Measurements from ENCODE around the gene IPP.
"Not testable (repeated sequence)": the region's sequence is repeated elsewhere in the genome, so short reads cannot be mapped to it uniquely, and the experiment has no call there.

IPP gene

DNA sequence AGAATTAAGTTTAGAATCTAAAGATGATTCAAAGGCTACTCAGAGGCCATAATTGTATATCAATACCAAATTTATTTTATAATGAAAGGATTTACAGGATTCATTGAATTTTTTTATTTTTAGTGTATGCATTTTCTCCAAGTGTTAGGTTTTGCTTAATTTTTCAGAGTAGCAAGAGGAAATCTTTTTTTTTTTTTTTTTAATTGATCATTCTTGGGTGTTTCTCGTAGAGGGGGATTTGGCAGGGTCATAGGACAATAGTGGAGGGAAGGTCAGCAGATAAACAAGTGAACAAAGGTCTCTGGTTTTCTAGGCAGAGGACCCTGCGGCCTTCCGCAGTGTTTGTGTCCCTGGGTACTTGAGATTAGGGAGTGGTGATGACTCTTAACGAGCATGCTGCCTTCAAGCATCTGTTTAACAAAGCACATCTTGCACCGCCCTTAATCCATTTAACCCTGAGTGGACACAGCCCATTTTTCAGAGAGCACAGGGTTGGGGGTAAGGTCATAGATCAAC is 10.8 kb downstream of the IPP start:
- not testable (repeated sequence) for DNase-seq (ENCODE audit: low spot score)

DNA sequence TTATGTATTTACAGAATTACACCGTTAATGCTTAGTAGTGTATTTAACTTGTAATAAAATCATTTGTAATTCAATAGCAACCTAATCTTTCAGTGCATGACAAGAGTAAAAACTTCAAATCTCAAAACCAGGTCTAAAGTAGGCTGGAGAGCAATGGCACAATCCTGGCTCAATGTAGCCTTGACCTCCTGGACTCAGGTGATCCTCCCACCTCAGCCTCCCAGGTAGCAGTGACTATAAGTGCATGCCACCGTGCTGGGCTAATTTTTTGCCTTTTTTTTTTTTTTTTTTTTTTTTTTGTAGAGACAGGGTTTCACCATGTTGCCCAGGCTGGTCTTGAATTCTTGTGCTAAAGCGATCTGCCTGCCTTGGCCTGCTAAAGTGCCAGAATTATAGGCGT is 11.3 kb downstream of the IPP start:
- no peak for DNase-seq (ENCODE audit: low spot score)

- no peak for DNase-seq (ENCODE audit: low spot score)
Observed at GRCh38 chr1:45730780-45731319, 19.6 kb downstream of the IPP start.

DNA sequence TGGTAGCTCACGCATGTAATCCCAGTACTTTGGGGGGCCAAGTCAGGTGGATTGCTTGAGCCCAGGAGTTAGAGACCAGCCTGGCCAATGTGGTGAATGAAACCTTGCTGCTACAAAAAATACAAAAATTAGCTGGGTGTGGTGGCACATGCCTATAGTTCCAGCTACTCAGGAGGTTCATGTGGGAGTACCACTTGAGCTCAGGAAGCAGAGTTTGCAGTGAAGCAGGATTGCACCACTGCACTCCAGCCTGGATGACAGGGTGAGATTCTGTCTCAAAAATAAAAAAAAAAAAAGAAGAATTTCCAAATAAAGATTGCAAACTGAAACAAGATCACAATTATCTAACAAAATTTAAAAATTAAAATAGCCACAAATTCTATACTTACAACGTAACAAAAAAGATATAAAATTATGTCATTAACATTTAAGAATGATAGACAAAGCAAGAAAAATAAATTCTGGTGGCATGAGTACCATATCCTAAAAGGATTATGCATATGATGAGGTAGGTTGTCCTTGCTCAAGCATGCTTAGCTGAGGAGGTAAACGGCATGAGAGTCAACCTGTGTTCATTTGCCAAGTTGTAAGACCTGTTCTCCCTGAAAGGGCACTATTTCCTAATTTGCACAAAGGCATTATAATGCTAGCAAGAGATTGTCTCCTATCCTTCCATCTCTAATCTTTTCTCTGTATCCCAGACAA is 20.2 kb downstream of the IPP start:
- DNase-seq (ENCODE audit: low spot score): no peak

GRCh38 chr1:45726007-45726406 is 24.4 kb downstream of the IPP start:
- DNase-seq (ENCODE audit: low spot score): not testable (repeated sequence)

GRCh38 chr1:45723248-45723930 is 27.1 kb downstream of the IPP start:
- no peak for DNase-seq (ENCODE audit: low spot score)

- no peak for DNase-seq (ENCODE audit: low spot score)
Observed at GRCh38 chr1:45722809-45723208, 27.6 kb downstream of the IPP start.

GRCh38 chr1:45721207-45721606 is 29.2 kb downstream of the IPP start:
- DNase-seq (ENCODE audit: low spot score): no peak

GRCh38 chr1:45718289-45718688 is 32.2 kb downstream of the IPP start:
- DNase-seq (ENCODE audit: low spot score): no peak

DNA sequence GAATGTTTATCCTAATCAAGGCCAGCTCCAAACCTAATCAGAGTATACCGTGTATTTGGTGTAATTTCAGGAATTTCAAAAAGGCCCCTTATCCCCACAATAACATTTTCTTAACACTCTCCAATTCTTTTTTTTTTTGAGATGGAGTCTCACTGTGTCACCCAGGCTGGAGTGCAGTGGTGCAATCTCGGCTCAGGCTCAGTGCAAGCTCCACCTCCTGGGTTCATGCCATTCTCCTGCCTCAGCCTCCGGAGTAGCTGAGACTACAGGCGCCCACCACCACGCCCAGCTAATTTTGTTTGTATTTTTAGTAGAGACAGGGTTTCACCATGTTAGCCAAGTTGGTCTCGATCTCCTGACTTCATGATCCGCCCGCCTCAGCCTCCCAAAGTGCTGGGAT is 33.1 kb downstream of the IPP start:
- DNase-seq (ENCODE audit: low spot score): not testable (repeated sequence)

- no peak for DNase-seq (ENCODE audit: low spot score)
Observed at GRCh38 chr1:45716700-45717099, 33.8 kb downstream of the IPP start.

- DNase-seq (ENCODE audit: low spot score): no peak
Observed at GRCh38 chr1:45713711-45714110, 36.7 kb downstream of the IPP start.

DNA sequence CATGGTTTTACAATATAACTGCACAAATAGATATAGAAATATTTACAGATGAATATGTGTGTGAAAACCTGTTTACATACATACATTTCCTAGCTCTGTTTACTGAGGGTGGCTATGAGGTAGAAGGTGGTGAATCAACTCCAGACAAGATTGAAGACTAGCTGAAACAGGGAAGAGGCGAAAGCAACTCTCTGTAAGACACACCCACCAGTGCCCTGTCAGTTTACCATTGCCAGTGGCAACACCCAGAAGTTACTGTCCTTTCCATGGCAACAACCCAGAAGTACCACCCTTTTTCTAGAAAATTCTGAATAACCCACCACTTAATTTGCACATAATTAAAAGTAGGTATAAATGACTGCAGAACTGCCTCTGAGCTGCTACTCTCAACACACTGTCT is 45.8 kb downstream of the IPP start:
- DNase-seq (ENCODE audit: low spot score): no peak

DNA sequence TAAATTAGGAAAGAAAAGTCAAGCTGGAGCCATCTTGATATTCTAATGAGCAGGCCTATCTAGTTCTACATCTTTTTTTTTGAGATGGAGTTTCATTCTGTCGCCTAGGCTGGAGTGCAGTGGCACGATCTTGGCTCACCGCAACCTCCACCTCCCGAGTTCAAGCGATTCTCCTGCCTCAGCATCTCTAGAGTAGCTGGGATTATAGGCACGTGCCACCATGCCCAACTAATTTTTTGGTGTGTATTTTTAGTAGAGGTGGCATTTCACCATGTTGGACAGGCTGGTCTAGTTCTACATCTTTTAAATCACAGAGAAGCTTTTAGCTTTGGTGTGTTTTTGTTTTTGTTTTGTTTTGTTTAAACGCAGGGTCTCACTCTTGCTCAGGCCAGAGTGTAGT is 55.6 kb downstream of the IPP start:
- no peak for DNase-seq (ENCODE audit: low spot score)

DNA sequence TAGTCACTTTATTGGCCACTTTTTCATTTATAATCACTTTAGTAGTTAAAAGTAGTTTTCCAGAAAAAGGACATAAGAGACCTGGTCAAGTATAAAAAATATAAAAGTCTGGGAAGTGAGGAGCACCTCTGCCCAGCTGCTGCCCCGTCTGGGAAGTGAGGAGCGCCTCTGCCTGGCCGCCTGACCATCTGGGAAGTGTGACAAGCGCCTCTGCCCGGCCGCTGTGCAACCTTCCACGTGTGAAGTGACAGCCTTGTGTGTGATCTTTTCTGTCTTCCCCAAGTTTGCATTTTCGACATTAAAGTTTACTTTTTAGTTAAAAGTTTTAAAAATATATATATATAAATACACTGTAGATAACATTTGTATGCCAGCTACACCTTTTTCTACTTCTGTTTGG is 56.6 kb downstream of the IPP start:
- DNase-seq (ENCODE audit: low spot score): not testable (repeated sequence)

DNA sequence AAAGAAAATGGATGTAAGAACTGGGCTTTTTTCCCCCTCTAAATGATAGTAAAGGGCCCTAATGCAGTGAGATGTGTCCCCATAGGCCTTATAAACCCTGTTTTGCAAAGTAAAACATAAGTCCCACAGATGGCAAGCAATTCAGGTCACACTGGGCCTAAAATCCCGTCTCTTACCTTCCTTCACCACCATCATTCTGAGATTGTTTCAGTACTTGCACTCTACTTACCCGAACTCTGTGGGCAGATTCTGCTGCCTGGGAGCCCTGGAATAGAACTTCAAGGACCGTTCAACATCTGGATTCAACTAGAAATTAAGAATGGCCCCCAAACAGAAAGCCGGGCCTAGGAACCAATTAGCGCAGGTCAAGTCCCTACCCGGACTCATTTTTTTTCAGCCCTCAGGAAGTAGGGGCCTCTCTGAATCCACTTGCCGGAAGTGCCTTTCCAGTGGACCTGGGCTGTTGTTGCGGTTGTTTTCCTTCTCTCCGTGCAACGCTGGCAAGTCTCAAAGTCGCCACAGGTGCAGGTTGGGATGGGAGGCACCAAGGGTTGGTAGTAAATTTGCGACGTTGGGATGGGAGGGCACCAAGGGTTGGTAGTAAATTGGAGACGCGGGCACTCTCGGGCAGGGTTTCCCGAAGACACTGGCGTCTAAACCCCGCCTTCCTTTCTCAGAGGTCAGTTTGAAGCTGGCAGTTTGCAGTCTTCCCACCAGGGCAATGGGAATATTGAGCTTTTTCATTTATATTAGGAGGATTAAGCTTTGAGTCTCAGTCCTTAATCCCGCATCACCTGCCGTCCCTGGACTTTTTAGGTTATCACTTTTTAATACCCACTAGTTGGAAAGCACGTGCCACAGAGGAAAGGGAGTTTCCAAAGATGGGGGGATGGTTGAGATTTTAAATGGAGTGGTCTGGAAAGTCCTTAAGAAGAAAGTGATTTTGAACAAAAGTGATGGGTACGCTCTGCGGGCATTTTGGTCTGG is 62.4 kb downstream of the IPP start, which contains the start of gene TMEM69:
TMEM69 (plus strand) TSS at position 428 of the 987 bp plus-strand sequence. CDS start 2,888 bp downstream, outside the sequence.
- peak; percentile 75 for DNase-seq (ENCODE audit: low spot score)

DNA sequence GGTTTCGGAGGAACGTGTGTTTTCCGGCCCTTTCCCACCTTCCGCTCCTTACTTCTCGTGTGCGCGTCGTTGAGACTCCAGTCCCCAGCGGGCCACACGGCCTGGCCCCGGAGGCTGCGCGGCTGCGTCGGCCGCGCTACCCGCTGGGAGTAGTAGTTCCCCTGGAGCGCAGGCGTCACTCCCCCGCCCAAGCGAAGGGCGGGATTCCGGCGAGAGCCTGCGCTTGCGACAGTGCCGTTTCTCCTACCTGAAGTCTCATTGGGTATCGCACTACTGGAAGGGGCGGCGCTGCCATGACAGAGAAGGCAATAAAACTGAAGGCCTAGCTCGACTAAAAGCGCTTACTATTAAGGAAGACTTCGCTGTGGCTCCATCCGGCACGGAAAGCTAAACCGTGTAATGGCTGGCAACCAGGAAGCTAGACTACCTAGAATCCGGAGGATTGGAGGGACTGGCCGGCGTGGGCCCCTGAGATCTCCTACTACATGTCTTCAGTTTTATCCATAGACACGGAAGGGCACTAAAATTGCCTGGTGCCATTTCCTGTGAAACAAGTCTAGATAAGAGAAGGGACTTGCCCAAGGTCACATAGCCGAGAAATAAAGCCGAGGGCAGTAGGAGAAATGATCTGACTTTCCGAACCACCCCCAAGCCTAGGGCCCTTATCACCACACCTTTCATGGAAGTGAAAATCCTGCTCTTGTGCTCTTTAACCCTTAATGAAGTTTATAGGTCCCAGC is 63.3 kb downstream of the IPP start:
- DNase-seq (ENCODE audit: low spot score): peak; percentile 93

DNA sequence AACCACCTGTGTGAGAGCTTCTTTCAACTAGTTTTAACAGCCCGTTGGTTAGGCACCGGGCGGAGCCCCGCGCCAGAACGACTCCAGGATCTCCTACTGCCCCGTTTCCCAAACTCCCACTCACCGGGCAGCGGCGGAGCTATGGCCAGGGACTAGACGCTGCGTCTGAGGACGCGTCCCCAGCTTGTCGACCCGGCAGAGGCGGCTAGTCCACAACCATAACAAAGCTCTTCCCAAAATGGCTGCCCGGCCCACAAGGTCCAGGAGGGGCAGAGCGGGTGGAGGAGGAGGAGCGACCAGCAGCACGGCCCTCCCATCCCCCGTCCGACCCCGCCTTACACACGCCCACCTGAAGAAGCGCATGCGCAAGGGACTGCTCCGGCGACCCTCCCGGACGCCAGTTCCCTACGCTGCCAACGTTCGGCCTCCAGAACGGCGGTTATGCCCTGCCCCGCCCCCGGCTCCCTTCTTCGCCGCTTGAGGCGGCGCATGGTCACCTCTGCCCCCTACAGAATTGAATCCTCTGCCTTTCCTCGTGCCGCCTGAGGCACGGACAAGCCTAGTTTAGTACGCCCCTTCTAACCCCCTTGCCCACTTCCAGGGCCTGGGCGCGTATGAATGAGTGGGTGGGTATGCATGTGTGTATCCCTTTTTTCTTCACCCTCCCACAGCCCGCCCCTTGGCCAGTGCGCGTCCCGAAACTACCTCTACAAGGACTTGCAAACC is 64.0 kb downstream of the IPP start, which contains the start of gene GPBP1L1:
GPBP1L1 (minus strand) TSS at position 246 of the 726 bp plus-strand sequence. CDS start 27,446 bp downstream, outside the sequence.
- DNase-seq (ENCODE audit: low spot score): peak; percentile 91

GRCh38 chr1:45686015-45686287 is 64.5 kb downstream of the IPP start:
- DNase-seq (ENCODE audit: low spot score): no peak

GRCh38 chr1:45685308-45686014 is 65.0 kb downstream of the IPP start:
- DNase-seq (ENCODE audit: low spot score): no peak
